Keratinocyte (primary cell): Measurements from ENCODE around the gene ELP5. TPM values are rescaled to one million over a fixed set of nuclear protein-coding genes. Genes with fewer than 3 reads are reported as not detected.

Source experiments
- DNase-seq: peaks from one replicate; pipeline ENCODE4 v3.0.0-alpha.2; 2011; ENCODE audit warnings: low read depth, missing footprints, low spot score
- FAIRE-seq: peaks from 2 replicates; lab custom pipeline; 2011; peaks lifted over from hg19 to GRCh38; lab: Jason Lieb, UNC
- H2AFZ ChIP-seq: 2 replicates; pipeline ENCODE4 v1.6.0; 2012; ENCODE audit warnings: low read length, control low read depth, inconsistent platforms; ENCODE audit not compliant: control insufficient read depth
- H3K27ac ChIP-seq: 2 replicates; pipeline ENCODE4 v1.5.1; 2011; ENCODE audit warnings: low read length; ENCODE audit not compliant: control insufficient read depth, insufficient read depth
- H3K27me3 ChIP-seq: 3 replicates; pipeline ENCODE4 v1.6.0; 2011; ENCODE audit warnings: low read length; ENCODE audit not compliant: control insufficient read depth, insufficient read depth; ENCODE audit errors: extremely low read depth
- H3K36me3 ChIP-seq, 2 experiments: 2 replicates in 1 of 2; 3 replicates in 1 of 2; pipeline ENCODE4 v1.5.1; 2011; ENCODE audit warnings: low read length in 2 of 2, mild to moderate bottlenecking in 1 of 2; ENCODE audit not compliant: control insufficient read depth in 2 of 2, insufficient read depth in 2 of 2; ENCODE audit errors: extremely low read depth in 1 of 2
- H3K4me1 ChIP-seq: 3 replicates; pipeline ENCODE4 v1.5.1; 2011; ENCODE audit warnings: low read length; ENCODE audit not compliant: control insufficient read depth, insufficient read depth; ENCODE audit errors: extremely low read depth
- H3K4me2 ChIP-seq: 3 replicates; pipeline ENCODE4 v1.6.0; 2011; ENCODE audit warnings: low read depth, low read length; ENCODE audit not compliant: control insufficient read depth, insufficient read depth; ENCODE audit errors: extremely low read depth
- H3K4me3 ChIP-seq, 3 experiments: fragments of 200-600 bp in 1 of 3; sonication (generic) in 1 of 3; 2 replicates in 2 of 3; 3 replicates in 1 of 3; pipeline ENCODE4 v1.5.1; 2011 to 2016; ENCODE audit warnings: low read length in 3 of 3, mild to moderate bottlenecking in 3 of 3, control low read depth in 2 of 3, inconsistent platforms in 1 of 3, low read depth in 1 of 3, mixed read lengths in 1 of 3, mixed run types in 1 of 3, moderate library complexity in 1 of 3; ENCODE audit not compliant: control insufficient read depth in 2 of 3, insufficient read depth in 2 of 3; ENCODE audit errors: extremely low read depth in 1 of 3
- H3K79me2 ChIP-seq: 2 replicates; pipeline ENCODE4 v1.6.0; 2012; ENCODE audit warnings: low read length; ENCODE audit not compliant: control insufficient read depth, insufficient read depth
- H3K9ac ChIP-seq: 3 replicates; pipeline ENCODE4 v1.6.0; 2011; ENCODE audit warnings: low read length; ENCODE audit not compliant: control insufficient read depth, insufficient read depth; ENCODE audit errors: extremely low read depth
- H3K9me1 ChIP-seq: 3 replicates; pipeline ENCODE4 v1.6.0; 2011; ENCODE audit warnings: low read length; ENCODE audit not compliant: control insufficient read depth, insufficient read depth; ENCODE audit errors: extremely low read depth
- H3K9me3 ChIP-seq: 2 replicates; pipeline ENCODE4 v1.5.1; 2012; ENCODE audit warnings: low read depth, low read length; ENCODE audit not compliant: control insufficient read depth
- H4K20me1 ChIP-seq: 3 replicates; pipeline ENCODE4 v1.6.0; 2011; ENCODE audit warnings: low read length; ENCODE audit not compliant: control insufficient read depth, insufficient read depth; ENCODE audit errors: extremely low read depth
- CTCF ChIP-seq, 3 experiments: IDR thresholded peaks in 1 of 3; conservative IDR thresholded peaks in 1 of 3; optimal IDR thresholded peaks in 1 of 3; 2 replicates in 2 of 3; 3 replicates in 1 of 3; pipeline versions ENCODE3 to v1.5.1; 2011; ENCODE audit warnings: low read length in 3 of 3, mild to moderate bottlenecking in 3 of 3, moderate library complexity in 2 of 3, control low read depth in 1 of 3, inconsistent platforms in 1 of 3; ENCODE audit not compliant: insufficient read depth in 2 of 3; ENCODE audit errors: extremely low read depth in 1 of 3
- EZH2 ChIP-seq: IDR thresholded peaks from one replicate; pipeline ENCODE4 v1.6.1; 2012; ENCODE audit warnings: inconsistent platforms, mild to moderate bottlenecking, low read length, moderate library complexity
- dilution Hi-C: fragments of 300-500 bp; cut with MboI; formaldehyde crosslinking; loops from one replicate; pipeline ENCODE4 v1.7.0; 2020; ENCODE audit warnings: low sequenced_read_pairs; ENCODE audit not compliant: extremely low pct_ligation_motif_present
- polyA plus RNA-seq, 5 experiments: library from polyadenylated mRNA; depleted of rRNA in 3 of 5; stranded (reverse) in 3 of 5; stranded (forward) in 1 of 5; unstranded in 1 of 5; fragments of >200 nt; gene quantifications; 1 replicate in 1 of 5; 2 replicates in 3 of 5; 3 replicates in 1 of 5; pipeline versions ENCODE4 v1.2.1 to v1.2.3, GENCODE V29; 2011 to 2012; ENCODE audit warnings: missing spikeins in 2 of 5, low read depth in 1 of 5, low replicate concordance in 1 of 5

The ELP5 gene
- polyA plus RNA-seq, 1 donor (not counting 4 experiments of a cell fraction or from before 2014, with no cell fraction given): 19.4 TPM

- Histone ChIP-seq H3K9ac (peak overlapping the region; percentile 97), H3K4me3 (peak overlapping the region; percentile 42 to 95 (median 90)), H3K27ac (peak overlapping the region; percentile 84), H4K20me1 (no peaks in the 10 kb centered on the region), H3K4me2 (peak overlapping the region; percentile 62), H3K4me1 (peaks cover 38% of the 10 kb centered on the region), H3K79me2 (peaks cover 51% of the 10 kb centered on the region), H2AFZ (no peak overlapping the region), H3K27me3 (no peaks in the 10 kb centered on the region), H3K9me1 (no peaks in the 10 kb centered on the region), H3K36me3 (peaks cover 15 to 31% of the 10 kb centered on the region in 2 experiments), H3K9me3 (no peaks in the 10 kb centered on the region)
- DNase-seq (no peak), FAIRE-seq (no peak)
- dilution Hi-C loops: no loop called here
- TF ChIP-seq CTCF (optimal IDR thresholded peaks at IDR 0.05 in 1 of 3, IDR thresholded peaks at IDR 0.05 in 1 of 3, conservative IDR thresholded peaks at IDR 0.05 in 1 of 3; ENCODE audit: extremely low read depth in 1 of 3, insufficient read depth in 2 of 3, low read length in 3 of 3): no peak
- TF ChIP-seq EZH2: no peak
Measured at GRCh38 chr17:7237761-7238419, 14.1 kb upstream of the ELP5 start.

- DNase-seq (no peak), FAIRE-seq (no peak)
- Histone ChIP-seq H3K27ac (peak overlapping the region; percentile 84), H3K27me3 (no peaks in the 10 kb centered on the region), H3K79me2 (peaks cover 44% of the 10 kb centered on the region), H4K20me1 (no peaks in the 10 kb centered on the region), H3K4me3 (peak overlapping the region; percentile 87 to 95 (median 90)), H3K36me3 (peaks cover 17 to 31% of the 10 kb centered on the region in 2 experiments), H2AFZ (no peak overlapping the region), H3K9me1 (no peaks in the 10 kb centered on the region), H3K9ac (peak overlapping the region; percentile 97), H3K4me2 (peak overlapping the region; percentile 12), H3K4me1 (peaks cover 41% of the 10 kb centered on the region), H3K9me3 (no peaks in the 10 kb centered on the region)
- dilution Hi-C loops: no loop called here
- no peak for TF ChIP-seq EZH2
Measured at GRCh38 chr17:7238420-7239090, 13.5 kb upstream of the ELP5 start.
